Measurements from ENCODE around the gene HAS3. TPM values are rescaled to one million over a fixed set of nuclear protein-coding genes. Genes with fewer than 3 reads are reported as not detected.

The HAS3 gene
- total RNA-seq, 1 experiment from 2014 or later: 140 TPM

DNA sequence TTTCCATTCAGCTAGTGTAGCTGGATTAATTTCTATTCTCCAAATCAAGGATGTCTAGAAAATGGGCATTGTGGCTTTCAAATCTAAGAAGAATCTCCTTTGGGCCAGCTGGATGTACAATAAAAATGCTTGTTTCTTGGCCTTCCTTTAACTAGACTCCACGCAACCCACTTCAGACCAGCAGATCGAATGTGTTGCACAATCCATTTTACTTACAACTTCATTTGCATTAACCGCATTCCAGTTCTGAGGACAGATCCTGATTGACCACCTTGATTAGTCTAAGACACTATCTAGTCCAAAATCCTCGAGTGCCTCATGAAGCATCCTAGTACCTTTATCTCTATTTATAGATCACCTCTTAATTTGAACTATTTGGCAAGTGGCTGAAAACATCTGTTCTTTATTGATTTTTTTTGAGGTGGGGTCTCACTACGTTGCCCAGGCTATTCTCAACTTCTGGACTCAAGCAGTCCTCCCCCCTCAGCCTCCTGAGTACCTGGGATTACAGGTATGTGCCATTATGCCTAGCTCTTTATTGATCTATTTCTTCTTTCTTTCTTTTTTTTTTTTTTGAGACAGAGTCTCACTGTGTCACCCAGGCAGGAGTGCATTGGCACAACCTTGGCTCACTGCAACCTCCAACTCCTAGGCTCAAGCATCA is 20.3 kb upstream of the HAS3 start:
- Histone ChIP-seq H3K36me3 (ENCODE audit: control insufficient read depth in 1 of 2, insufficient read depth in 2 of 2, low read length in 2 of 2) (no peaks in the 10 kb centered on the region), H2AFZ (ENCODE audit: low read depth, low read length, poor library complexity, severe bottlenecking) (no peak overlapping the region), H3K27me3 (ENCODE audit: insufficient read depth, low read length) (no peaks in the 10 kb centered on the region), H3K27ac (ENCODE audit: low read depth, low read length) (no peak overlapping the region), H3K4me1 (ENCODE audit: control insufficient read depth in 1 of 2, insufficient read depth in 2 of 2, low read length in 2 of 2) (peaks cover 17 to 27% of the 10 kb centered on the region in 2 experiments), H3K4me3 (replicated peaks in 1 of 2; ENCODE audit: low read depth in 1 of 2, low read length in 2 of 2) (no peak overlapping the region), H3K79me2 (ENCODE audit: insufficient read depth, low read length) (no peaks in the 10 kb centered on the region), H3K9me2 (ENCODE audit: insufficient read depth) (no peaks in the 10 kb centered on the region), H3K4me2 (ENCODE audit: low read length) (no peak overlapping the region), H3K9ac (ENCODE audit: low read length) (no peak overlapping the region), H4K20me1 (ENCODE audit: insufficient read depth) (no peaks in the 10 kb centered on the region), H3K9me3 (ENCODE audit: control insufficient read depth in 1 of 2, insufficient read depth in 1 of 2, low read depth in 1 of 2, low read length in 2 of 2) (no peaks in the 10 kb centered on the region)
- CTCF ChIA-PET: interaction anchor here (0.6 to 1.3 kb wide), 3 partner anchors 10 to 96 kb away, joined by 3 read pairs; no protein-coding TSS in a partner anchor
- no TSS peak for BruUV-seq (replicated peaks)
- ATAC-seq: no peak
- RAD21 ChIA-PET (ENCODE audit: low non-redundant PET in 1 of 2, low total read pairs in 2 of 2, uncharacterized antibody in 2 of 2, unreplicated experiment in 2 of 2): no interaction called here
- POLR2A ChIA-PET: interaction anchor here (1.4 kb wide), 1 partner anchor 16 kb away, joined by 3 read pairs; no protein-coding TSS in a partner anchor
- TF ChIP-seq SIN3A (IDR thresholded peaks at IDR 0.05; ENCODE audit: low read depth): no peak
- TF ChIP-seq, protein P1, sequence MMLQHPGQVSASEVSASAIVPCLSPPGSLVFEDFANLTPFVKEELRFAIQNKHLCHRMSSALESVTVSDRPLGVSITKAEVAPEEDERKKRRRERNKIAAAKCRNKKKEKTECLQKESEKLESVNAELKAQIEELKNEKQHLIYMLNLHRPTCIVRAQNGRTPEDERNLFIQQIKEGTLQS (IDR thresholded peaks at IDR 0.05): no peak
- TF ChIP-seq SP1 (IDR thresholded peaks at IDR 0.05; ENCODE audit: low read depth): no peak
- TF ChIP-seq, protein P2, sequence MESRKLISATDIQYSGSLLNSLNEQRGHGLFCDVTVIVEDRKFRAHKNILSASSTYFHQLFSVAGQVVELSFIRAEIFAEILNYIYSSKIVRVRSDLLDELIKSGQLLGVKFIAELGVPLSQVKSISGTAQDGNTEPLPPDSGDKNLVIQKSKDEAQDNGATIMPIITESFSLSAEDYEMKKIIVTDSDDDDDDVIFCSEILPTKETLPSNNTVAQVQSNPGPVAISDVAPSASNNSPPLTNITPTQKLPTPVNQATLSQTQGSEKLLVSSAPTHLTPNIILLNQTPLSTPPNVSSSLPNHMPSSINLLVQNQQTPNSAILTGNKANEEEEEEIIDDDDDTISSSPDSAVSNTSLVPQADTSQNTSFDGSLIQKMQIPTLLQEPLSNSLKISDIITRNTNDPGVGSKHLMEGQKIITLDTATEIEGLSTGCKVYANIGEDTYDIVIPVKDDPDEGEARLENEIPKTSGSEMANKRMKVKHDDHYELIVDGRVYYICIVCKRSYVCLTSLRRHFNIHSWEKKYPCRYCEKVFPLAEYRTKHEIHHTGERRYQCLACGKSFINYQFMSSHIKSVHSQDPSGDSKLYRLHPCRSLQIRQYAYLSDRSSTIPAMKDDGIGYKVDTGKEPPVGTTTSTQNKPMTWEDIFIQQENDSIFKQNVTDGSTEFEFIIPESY (IDR thresholded peaks at IDR 0.05; ENCODE audit: extremely low read depth, insufficient replicate concordance, low read length): no peak
- TF ChIP-seq EZH2phosphoT487 (IDR thresholded peaks at IDR 0.05; ENCODE audit: borderline replicate concordance): no peak
- TF ChIP-seq POLR2A (IDR thresholded peaks at IDR 0.05; ENCODE audit: borderline replicate concordance, extremely low read depth, insufficient read depth, insufficient read length): no peak
- TF ChIP-seq, protein P3, sequence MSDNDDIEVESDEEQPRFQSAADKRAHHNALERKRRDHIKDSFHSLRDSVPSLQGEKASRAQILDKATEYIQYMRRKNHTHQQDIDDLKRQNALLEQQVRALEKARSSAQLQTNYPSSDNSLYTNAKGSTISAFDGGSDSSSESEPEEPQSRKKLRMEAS (IDR thresholded peaks at IDR 0.05): no peak
- no peak for TF ChIP-seq TCF7L2 (IDR thresholded peaks at IDR 0.05; ENCODE audit: borderline replicate concordance, extremely low read depth, insufficient read depth, insufficient read length)
- no peak for TF ChIP-seq EGR1 (IDR thresholded peaks at IDR 0.05; ENCODE audit: low read depth)
- no peak for TF ChIP-seq RAD21 (IDR thresholded peaks at IDR 0.05; ENCODE audit: low read depth)
- TF ChIP-seq POLR2AphosphoS5 (IDR thresholded peaks at IDR 0.05; ENCODE audit: low read depth, low read length): no peak
- no peak for TF ChIP-seq JUND (IDR thresholded peaks at IDR 0.05)
- TF ChIP-seq EZH2 (IDR thresholded peaks at IDR 0.05): no peak
- no peak for TF ChIP-seq CEBPB (IDR thresholded peaks at IDR 0.05; ENCODE audit: low read depth)
- no peak for TF ChIP-seq ELF1 (IDR thresholded peaks at IDR 0.05; ENCODE audit: borderline replicate concordance, low read depth)
- TF ChIP-seq, protein P4, sequence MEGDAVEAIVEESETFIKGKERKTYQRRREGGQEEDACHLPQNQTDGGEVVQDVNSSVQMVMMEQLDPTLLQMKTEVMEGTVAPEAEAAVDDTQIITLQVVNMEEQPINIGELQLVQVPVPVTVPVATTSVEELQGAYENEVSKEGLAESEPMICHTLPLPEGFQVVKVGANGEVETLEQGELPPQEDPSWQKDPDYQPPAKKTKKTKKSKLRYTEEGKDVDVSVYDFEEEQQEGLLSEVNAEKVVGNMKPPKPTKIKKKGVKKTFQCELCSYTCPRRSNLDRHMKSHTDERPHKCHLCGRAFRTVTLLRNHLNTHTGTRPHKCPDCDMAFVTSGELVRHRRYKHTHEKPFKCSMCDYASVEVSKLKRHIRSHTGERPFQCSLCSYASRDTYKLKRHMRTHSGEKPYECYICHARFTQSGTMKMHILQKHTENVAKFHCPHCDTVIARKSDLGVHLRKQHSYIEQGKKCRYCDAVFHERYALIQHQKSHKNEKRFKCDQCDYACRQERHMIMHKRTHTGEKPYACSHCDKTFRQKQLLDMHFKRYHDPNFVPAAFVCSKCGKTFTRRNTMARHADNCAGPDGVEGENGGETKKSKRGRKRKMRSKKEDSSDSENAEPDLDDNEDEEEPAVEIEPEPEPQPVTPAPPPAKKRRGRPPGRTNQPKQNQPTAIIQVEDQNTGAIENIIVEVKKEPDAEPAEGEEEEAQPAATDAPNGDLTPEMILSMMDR (IDR thresholded peaks at IDR 0.05 in 2 of 3, conservative IDR thresholded peaks at IDR 0.05 in 1 of 3; ENCODE audit: borderline replicate concordance in 1 of 3, insufficient read depth in 1 of 3, low read depth in 2 of 3, low read length in 2 of 3): no peak
- no peak for TF ChIP-seq YY1 (IDR thresholded peaks at IDR 0.05; ENCODE audit: extremely low read depth, insufficient replicate concordance, low read depth, low read length)
- no peak for TF ChIP-seq CBX3 (IDR thresholded peaks at IDR 0.05; ENCODE audit: low read depth)
- no peak for TF ChIP-seq SRF (IDR thresholded peaks at IDR 0.05; ENCODE audit: low read depth)
- DNase-seq (ENCODE audit: low read depth, low spot score): no peak
- intact Hi-C loops (cut with micrococcal nuclease): no loop called here

Data from HCT116 (cell line).